HG03060 (cell line): Measurements from ENCODE around the gene ATP11A.

Source experiments
- ATAC-seq: cut with Tn5 transposase; IDR thresholded peaks from one replicate; pipeline ENCODE4 v1.9.1; 2021; ENCODE audit warnings: low read depth, moderate number of reproducible peaks; ENCODE audit not compliant: unreplicated experiment

ATP11A gene

GRCh38 chr13:112911883-112912282, 222.0 kb downstream of the ATP11A start:
- ATAC-seq = no peak

GRCh38 chr13:112912726-112913440, 223.0 kb downstream of the ATP11A start:
- no peak for ATAC-seq

- no peak for ATAC-seq
Observed at GRCh38 chr13:112916296-112916695, 226.5 kb downstream of the ATP11A start.

- no peak for ATAC-seq
Observed at GRCh38 chr13:112917056-112917664, 227.3 kb downstream of the ATP11A start.

- ATAC-seq = no peak
Observed at GRCh38 chr13:112917737-112918136, 227.9 kb downstream of the ATP11A start.

- no peak for ATAC-seq
Observed at GRCh38 chr13:112918266-112918665, 228.4 kb downstream of the ATP11A start.

- ATAC-seq = no peak
Observed at GRCh38 chr13:112918746-112919145, 228.9 kb downstream of the ATP11A start.

- no peak for ATAC-seq
Observed at GRCh38 chr13:112923962-112924361, 234.1 kb downstream of the ATP11A start.

- no peak for ATAC-seq
Observed at GRCh38 chr13:112924365-112924764, 234.5 kb downstream of the ATP11A start.

GRCh38 chr13:112926003-112926402, 236.2 kb downstream of the ATP11A start:
- ATAC-seq = no peak

- no peak for ATAC-seq
Observed at GRCh38 chr13:112926993-112927392, 237.2 kb downstream of the ATP11A start.

GRCh38 chr13:112928020-112928971, 238.5 kb downstream of the ATP11A start:
- no peak for ATAC-seq

GRCh38 chr13:112928972-112929782, 239.3 kb downstream of the ATP11A start:
- ATAC-seq = no peak

- no peak for ATAC-seq
Observed at GRCh38 chr13:112929783-112930055, 239.9 kb downstream of the ATP11A start.

GRCh38 chr13:112930192-112930591, 240.4 kb downstream of the ATP11A start:
- ATAC-seq = no peak

GRCh38 chr13:112931028-112931934, 241.4 kb downstream of the ATP11A start:
- ATAC-seq = no peak

- ATAC-seq = no peak
Observed at GRCh38 chr13:112932971-112933370, 243.1 kb downstream of the ATP11A start.

- no peak for ATAC-seq
Observed at GRCh38 chr13:112933649-112934048, 243.8 kb downstream of the ATP11A start.

- no peak for ATAC-seq
Observed at GRCh38 chr13:112934078-112934477, 244.2 kb downstream of the ATP11A start.
